Measurements from ENCODE around the gene ASCC1.
A peak's percentile ranks its signal among the peaks of the same experiment; 100 is the strongest.

Gene ASCC1

DNA sequence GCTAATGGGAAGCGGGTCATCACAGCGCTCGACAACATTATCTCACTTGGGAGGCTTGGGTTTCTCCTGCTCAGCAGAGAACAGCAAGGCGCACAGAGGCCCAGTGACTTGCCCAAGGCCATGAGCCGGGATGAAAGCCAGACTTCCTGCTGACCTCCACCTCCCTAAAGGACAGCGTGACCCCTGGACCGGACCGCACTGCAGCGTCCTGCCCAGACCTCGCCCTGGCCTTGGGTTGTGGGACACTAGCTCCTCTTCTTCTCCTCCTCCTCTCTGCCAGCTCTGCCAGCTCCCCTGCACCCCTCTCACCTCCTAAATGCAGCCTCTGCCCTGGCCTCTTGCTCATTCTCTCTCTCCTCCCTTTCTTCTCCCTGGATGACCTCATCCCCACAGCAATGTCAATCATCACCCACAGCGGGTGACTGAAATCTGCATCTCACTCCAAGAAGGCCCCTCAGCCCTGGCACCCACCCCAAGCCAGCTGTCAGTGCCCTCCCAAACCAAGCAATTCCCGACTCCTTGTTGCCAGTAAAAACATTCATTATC is 147.1 kb downstream of the ASCC1 start:
- H3K4me1 ChIP-seq (ENCODE audit: control insufficient read depth, low read depth, low read length) = no peaks in the 10 kb centered on the region

DNA sequence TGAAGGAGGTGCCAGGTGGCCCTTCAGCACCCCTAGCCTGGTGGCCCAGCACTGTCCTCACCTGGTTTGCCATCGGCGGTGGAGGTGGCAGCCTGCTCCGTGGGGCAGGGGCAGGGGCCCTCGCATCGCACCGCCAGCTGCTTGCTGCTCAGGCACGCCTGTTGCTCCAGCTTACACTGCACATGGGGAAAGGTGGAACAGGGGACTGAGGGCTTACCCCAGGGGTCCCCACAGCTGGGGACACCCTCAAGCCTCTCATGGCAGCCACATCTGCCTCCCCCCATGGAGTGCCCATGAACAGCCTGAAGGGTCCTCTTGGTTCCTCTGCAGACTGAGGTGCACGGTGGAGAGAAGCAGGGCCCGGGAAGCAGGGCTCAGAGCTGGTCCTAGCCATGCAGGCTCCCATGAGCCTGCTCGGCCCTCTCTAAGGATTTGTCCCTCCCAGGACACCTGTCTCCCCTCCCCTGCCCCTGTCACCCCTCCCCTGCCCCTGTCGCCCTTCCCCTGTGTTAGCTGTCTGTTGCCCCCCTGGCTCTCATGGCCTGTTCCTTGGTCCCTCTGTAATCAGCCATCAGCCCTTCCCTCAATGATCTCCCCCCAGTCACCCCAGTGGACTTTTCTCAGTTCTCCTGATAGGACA is 147.8 kb downstream of the ASCC1 start:
- no peak overlapping the region for H3K27ac ChIP-seq (ENCODE audit: low read depth, low read length)
- no CpG with 5 or more reads among the region's 11 CpGs for WGBS (ENCODE audit: extremely low coverage, insufficient coverage, low lambda C conversion rate)

More for the DNA sequence above, 147.1 kb downstream of the ASCC1 start:
- H2BK15ac ChIP-seq (replicated peaks; ENCODE audit: low read depth) = no peak overlapping the region
- H3K56ac ChIP-seq (ENCODE audit: low read length) = no peak overlapping the region
- H3K4me3 ChIP-seq (ENCODE audit: low read length) = no peak overlapping the region
- no peak overlapping the region for H2BK5ac ChIP-seq (ENCODE audit: low read length)
- no peak overlapping the region for H3K23ac ChIP-seq (ENCODE audit: low read length)
- H3K79me1 ChIP-seq (ENCODE audit: low read length) = no peaks in the 10 kb centered on the region
- no peaks in the 10 kb centered on the region for H3K27me3 ChIP-seq (ENCODE audit: insufficient read depth, low read length, poor library complexity)
- no peak overlapping the region for H3K9ac ChIP-seq (ENCODE audit: low read length)
- no peak overlapping the region for H2AK5ac ChIP-seq (ENCODE audit: low read length)
- WGBS (ENCODE audit: extremely low coverage, insufficient coverage, low lambda C conversion rate) = no CpG with 5 or more reads among the region's 12 CpGs
- H3K36me3 ChIP-seq (ENCODE audit: control insufficient read depth, insufficient read depth, low read length) = no peaks in the 10 kb centered on the region
- H3K4me2 ChIP-seq (ENCODE audit: low read length) = no peak overlapping the region
- no peak overlapping the region for H4K5ac ChIP-seq (ENCODE audit: low read length)
- H3K4ac ChIP-seq (ENCODE audit: low read depth, low read length) = no peak overlapping the region
- no peak overlapping the region for H3K27ac ChIP-seq (ENCODE audit: low read depth, low read length)
- H3K79me2 ChIP-seq (ENCODE audit: control insufficient read depth, insufficient read depth, low read length) = no peaks in the 10 kb centered on the region
- no peak overlapping the region for H3K18ac ChIP-seq (ENCODE audit: low read length)
- no peak for DNase-seq
- H4K8ac ChIP-seq (ENCODE audit: low read depth, low read length) = no peak overlapping the region
- H2BK120ac ChIP-seq (ENCODE audit: low read depth, low read length) = no peak overlapping the region

DNA sequence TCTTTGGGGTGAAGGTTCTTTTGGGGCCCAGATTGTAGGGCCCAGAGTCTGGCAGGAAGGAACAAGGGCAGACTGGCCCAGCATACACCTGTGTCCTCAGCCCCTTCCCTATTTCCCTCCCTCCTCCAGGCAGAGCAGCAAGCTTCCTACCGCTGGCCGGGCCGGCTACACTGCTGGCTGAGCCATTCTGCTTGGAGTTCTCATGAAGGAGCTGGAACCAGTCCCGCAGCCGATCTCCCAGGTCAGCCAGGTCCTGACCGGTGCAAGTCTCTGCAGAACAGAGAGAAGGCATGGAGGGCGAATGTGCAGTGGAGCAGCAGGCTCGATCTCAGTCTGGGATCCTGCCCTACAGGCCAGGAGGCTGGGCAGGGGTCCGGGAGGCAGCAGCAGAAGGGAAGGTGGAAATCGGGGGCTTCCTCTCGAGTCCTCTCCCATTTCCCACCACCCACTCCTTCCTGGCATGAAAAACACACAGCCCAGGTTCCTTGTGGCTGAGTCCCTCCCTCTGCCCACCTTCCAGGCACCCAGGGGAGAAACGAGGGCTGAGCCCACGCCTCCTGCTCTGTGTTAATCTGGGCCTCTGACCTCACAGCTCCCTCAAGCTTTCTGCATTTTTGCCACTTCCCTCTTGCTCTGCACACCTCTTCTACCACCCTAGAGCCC is 148.5 kb downstream of the ASCC1 start:
- Histone ChIP-seq H3K79me2 (ENCODE audit: control insufficient read depth, insufficient read depth, low read length) (no peaks in the 10 kb centered on the region), H2BK5ac (ENCODE audit: low read length) (no peak overlapping the region), H3K4me2 (ENCODE audit: low read length) (no peak overlapping the region), H3K9ac (ENCODE audit: low read length) (no peak overlapping the region), H3K4me3 (ENCODE audit: low read length) (no peak overlapping the region), H3K4ac (ENCODE audit: low read depth, low read length) (no peak overlapping the region), H3K79me1 (ENCODE audit: low read length) (no peaks in the 10 kb centered on the region), H4K5ac (ENCODE audit: low read length) (no peak overlapping the region), H2AK5ac (ENCODE audit: low read length) (no peak overlapping the region), H4K8ac (ENCODE audit: low read depth, low read length) (no peak overlapping the region), H3K36me3 (ENCODE audit: control insufficient read depth, insufficient read depth, low read length) (no peaks in the 10 kb centered on the region), H2BK120ac (ENCODE audit: low read depth, low read length) (no peak overlapping the region), H3K27ac (ENCODE audit: low read depth, low read length) (no peak overlapping the region), H3K56ac (ENCODE audit: low read length) (peak overlapping the region; percentile 15), H3K4me1 (ENCODE audit: control insufficient read depth, low read depth, low read length) (no peaks in the 10 kb centered on the region), H2BK15ac (replicated peaks; ENCODE audit: low read depth) (no peak overlapping the region), H3K23ac (ENCODE audit: low read length) (no peak overlapping the region), H3K18ac (ENCODE audit: low read length) (no peak overlapping the region), H3K27me3 (ENCODE audit: insufficient read depth, low read length, poor library complexity) (no peaks in the 10 kb centered on the region)
- WGBS (ENCODE audit: extremely low coverage, insufficient coverage, low lambda C conversion rate) = no CpG with 5 or more reads among the region's 13 CpGs
- DNase-seq = no peak

More for the DNA sequence above, 147.8 kb downstream of the ASCC1 start:
- Histone ChIP-seq H2BK15ac (replicated peaks; ENCODE audit: low read depth) (no peak overlapping the region), H3K36me3 (ENCODE audit: control insufficient read depth, insufficient read depth, low read length) (no peaks in the 10 kb centered on the region), H3K27me3 (ENCODE audit: insufficient read depth, low read length, poor library complexity) (no peaks in the 10 kb centered on the region), H3K18ac (ENCODE audit: low read length) (no peak overlapping the region), H3K4me3 (ENCODE audit: low read length) (no peak overlapping the region), H3K9ac (ENCODE audit: low read length) (no peak overlapping the region), H3K4me1 (ENCODE audit: control insufficient read depth, low read depth, low read length) (no peaks in the 10 kb centered on the region), H2BK120ac (ENCODE audit: low read depth, low read length) (no peak overlapping the region), H3K56ac (ENCODE audit: low read length) (peak overlapping the region; percentile 15), H3K4me2 (ENCODE audit: low read length) (no peak overlapping the region), H4K8ac (ENCODE audit: low read depth, low read length) (no peak overlapping the region), H3K4ac (ENCODE audit: low read depth, low read length) (no peak overlapping the region), H4K5ac (ENCODE audit: low read length) (no peak overlapping the region), H2BK5ac (ENCODE audit: low read length) (no peak overlapping the region), H3K23ac (ENCODE audit: low read length) (no peak overlapping the region), H2AK5ac (ENCODE audit: low read length) (no peak overlapping the region), H3K79me1 (ENCODE audit: low read length) (no peaks in the 10 kb centered on the region), H3K79me2 (ENCODE audit: control insufficient read depth, insufficient read depth, low read length) (no peaks in the 10 kb centered on the region)
- no peak for DNase-seq

- no peak overlapping the region for H2AK5ac ChIP-seq (ENCODE audit: low read length)
- no peak overlapping the region for H3K23ac ChIP-seq (ENCODE audit: low read length)
- H3K56ac ChIP-seq (ENCODE audit: low read length) = no peak overlapping the region
- H2BK120ac ChIP-seq (ENCODE audit: low read depth, low read length) = no peak overlapping the region
- no peak overlapping the region for H3K4me2 ChIP-seq (ENCODE audit: low read length)
- no peak overlapping the region for H4K5ac ChIP-seq (ENCODE audit: low read length)
- H4K8ac ChIP-seq (ENCODE audit: low read depth, low read length) = no peak overlapping the region
- WGBS (ENCODE audit: extremely low coverage, insufficient coverage, low lambda C conversion rate) = no CpG with 5 or more reads among the region's 18 CpGs
- H3K18ac ChIP-seq (ENCODE audit: low read length) = no peak overlapping the region
- no peak overlapping the region for H3K4ac ChIP-seq (ENCODE audit: low read depth, low read length)
- H3K79me2 ChIP-seq (ENCODE audit: control insufficient read depth, insufficient read depth, low read length) = no peaks in the 10 kb centered on the region
- H3K9ac ChIP-seq (ENCODE audit: low read length) = no peak overlapping the region
- DNase-seq = no peak
- no peaks in the 10 kb centered on the region for H3K27me3 ChIP-seq (ENCODE audit: insufficient read depth, low read length, poor library complexity)
- H3K27ac ChIP-seq (ENCODE audit: low read depth, low read length) = no peak overlapping the region
- no peaks in the 10 kb centered on the region for H3K36me3 ChIP-seq (ENCODE audit: control insufficient read depth, insufficient read depth, low read length)
- H3K79me1 ChIP-seq (ENCODE audit: low read length) = no peaks in the 10 kb centered on the region
- no peak overlapping the region for H2BK5ac ChIP-seq (ENCODE audit: low read length)
- no peak overlapping the region for H2BK15ac ChIP-seq (replicated peaks; ENCODE audit: low read depth)
- H3K4me1 ChIP-seq (ENCODE audit: control insufficient read depth, low read depth, low read length) = no peaks in the 10 kb centered on the region
- no peak overlapping the region for H3K4me3 ChIP-seq (ENCODE audit: low read length)
Observed at GRCh38 chr10:72066318-72067284, 149.5 kb downstream of the ASCC1 start.

DNA sequence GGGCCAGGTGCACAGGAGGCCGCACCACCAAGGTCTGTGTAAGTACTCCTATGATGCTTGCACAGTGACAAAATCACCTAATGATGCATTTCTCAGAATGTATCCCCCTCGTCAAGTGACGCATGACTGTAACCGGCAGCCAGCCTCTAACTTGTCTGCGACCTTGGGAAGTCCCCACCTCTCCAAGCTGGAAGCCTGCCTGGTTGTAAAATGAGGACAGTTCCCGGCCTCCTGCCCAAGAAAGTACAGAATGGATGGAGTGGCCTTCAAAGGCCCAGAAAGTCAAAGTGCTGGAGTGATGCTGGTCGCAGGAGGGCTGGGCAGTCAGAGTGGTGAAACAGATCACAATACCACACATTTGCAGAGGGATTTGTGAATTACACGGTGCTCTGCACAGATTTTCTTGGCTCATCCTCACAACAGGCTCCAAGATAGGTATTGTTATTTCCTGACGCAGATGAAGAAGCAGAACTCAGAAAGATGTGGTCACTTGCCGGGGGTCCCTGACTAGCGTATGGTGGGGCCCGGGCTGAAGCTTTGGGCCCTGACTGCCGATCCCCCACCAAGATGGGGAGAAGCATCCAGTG is 150.5 kb downstream of the ASCC1 start:
- Histone ChIP-seq H4K8ac (ENCODE audit: low read depth, low read length) (no peak overlapping the region), H2BK120ac (ENCODE audit: low read depth, low read length) (no peak overlapping the region), H3K9ac (ENCODE audit: low read length) (no peak overlapping the region), H2BK15ac (replicated peaks; ENCODE audit: low read depth) (no peak overlapping the region), H3K4me2 (ENCODE audit: low read length) (no peak overlapping the region), H2AK5ac (ENCODE audit: low read length) (no peak overlapping the region), H3K4me3 (ENCODE audit: low read length) (no peak overlapping the region), H3K18ac (ENCODE audit: low read length) (no peak overlapping the region), H3K27me3 (ENCODE audit: insufficient read depth, low read length, poor library complexity) (no peaks in the 10 kb centered on the region), H3K4me1 (ENCODE audit: control insufficient read depth, low read depth, low read length) (no peaks in the 10 kb centered on the region), H3K4ac (ENCODE audit: low read depth, low read length) (no peak overlapping the region), H3K36me3 (ENCODE audit: control insufficient read depth, insufficient read depth, low read length) (no peaks in the 10 kb centered on the region), H3K79me1 (ENCODE audit: low read length) (no peaks in the 10 kb centered on the region), H3K23ac (ENCODE audit: low read length) (no peak overlapping the region), H4K5ac (ENCODE audit: low read length) (no peak overlapping the region), H3K27ac (ENCODE audit: low read depth, low read length) (no peak overlapping the region), H3K79me2 (ENCODE audit: control insufficient read depth, insufficient read depth, low read length) (no peaks in the 10 kb centered on the region), H2BK5ac (ENCODE audit: low read length) (no peak overlapping the region), H3K56ac (ENCODE audit: low read length) (no peak overlapping the region)
- no CpG with 5 or more reads among the region's 13 CpGs for WGBS (ENCODE audit: extremely low coverage, insufficient coverage, low lambda C conversion rate)
- no peak for DNase-seq
